ENCODE results near the gene KPNA5.
"Not testable (repeated sequence)": the region's sequence is repeated elsewhere in the genome, so short reads cannot be mapped to it uniquely, and the experiment has no call there.

Gene KPNA5

GRCh38 chr6:116651916-116652315 is 29.1 kb upstream of the KPNA5 start:
- DNase-seq (ENCODE audit: low spot score) (no peak), ATAC-seq (ENCODE audit: low read depth) (no peak)
- no peak overlapping the region for H3K4me3 ChIP-seq (ENCODE audit: severe bottlenecking)
- H3K27ac ChIP-seq (ENCODE audit: poor library complexity, severe bottlenecking) = no peak overlapping the region
- no peaks in the 10 kb centered on the region for H3K27me3 ChIP-seq (ENCODE audit: insufficient read depth, poor library complexity, severe bottlenecking)
- peaks cover 85% of the 10 kb centered on the region for H3K36me3 ChIP-seq (ENCODE audit: low read depth)
- no peaks in the 10 kb centered on the region for H3K4me1 ChIP-seq (ENCODE audit: insufficient read depth, poor library complexity, severe bottlenecking)
- no peaks in the 10 kb centered on the region for H3K9me3 ChIP-seq (ENCODE audit: severe bottlenecking)
- TF ChIP-seq CTCF (IDR thresholded peaks at IDR 0.05; ENCODE audit: poor library complexity, severe bottlenecking) = no peak

GRCh38 chr6:116661594-116661993 is 19.4 kb upstream of the KPNA5 start:
- Histone ChIP-seq H3K27ac (ENCODE audit: poor library complexity, severe bottlenecking) (no peak overlapping the region), H3K27me3 (ENCODE audit: insufficient read depth, poor library complexity, severe bottlenecking) (no peaks in the 10 kb centered on the region), H3K4me3 (ENCODE audit: severe bottlenecking) (no peak overlapping the region), H3K4me1 (ENCODE audit: insufficient read depth, poor library complexity, severe bottlenecking) (peaks cover 16% of the 10 kb centered on the region), H3K36me3 (ENCODE audit: low read depth) (peaks cover 55% of the 10 kb centered on the region), H3K9me3 (ENCODE audit: severe bottlenecking) (no peaks in the 10 kb centered on the region)
- ATAC-seq (ENCODE audit: low read depth) = no peak
- no peak for DNase-seq (ENCODE audit: low spot score)
- no peak for TF ChIP-seq CTCF (IDR thresholded peaks at IDR 0.05; ENCODE audit: poor library complexity, severe bottlenecking)

- no peak for ATAC-seq (ENCODE audit: low read depth)
- peaks cover 22% of the 10 kb centered on the region for H3K4me1 ChIP-seq (ENCODE audit: insufficient read depth, poor library complexity, severe bottlenecking)
- H3K27ac ChIP-seq (ENCODE audit: poor library complexity, severe bottlenecking) = no peak overlapping the region
- no peaks in the 10 kb centered on the region for H3K9me3 ChIP-seq (ENCODE audit: severe bottlenecking)
- no peaks in the 10 kb centered on the region for H3K27me3 ChIP-seq (ENCODE audit: insufficient read depth, poor library complexity, severe bottlenecking)
- H3K4me3 ChIP-seq (ENCODE audit: severe bottlenecking) = no peak overlapping the region
- peaks cover 49% of the 10 kb centered on the region for H3K36me3 ChIP-seq (ENCODE audit: low read depth)
- TF ChIP-seq CTCF (IDR thresholded peaks at IDR 0.05; ENCODE audit: poor library complexity, severe bottlenecking) = no peak
- no peak for DNase-seq (ENCODE audit: low spot score)
Measured at GRCh38 chr6:116662202-116662601, 18.8 kb upstream of the KPNA5 start.

- no peak for DNase-seq (ENCODE audit: low spot score)
- TF ChIP-seq CTCF (IDR thresholded peaks at IDR 0.05; ENCODE audit: poor library complexity, severe bottlenecking) = no peak
- Histone ChIP-seq H3K27ac (ENCODE audit: poor library complexity, severe bottlenecking) (no peak overlapping the region), H3K36me3 (ENCODE audit: low read depth) (peaks cover 39% of the 10 kb centered on the region), H3K9me3 (ENCODE audit: severe bottlenecking) (no peaks in the 10 kb centered on the region), H3K4me3 (ENCODE audit: severe bottlenecking) (no peak overlapping the region), H3K4me1 (ENCODE audit: insufficient read depth, poor library complexity, severe bottlenecking) (peaks cover 24% of the 10 kb centered on the region), H3K27me3 (ENCODE audit: insufficient read depth, poor library complexity, severe bottlenecking) (no peaks in the 10 kb centered on the region)
- ATAC-seq (ENCODE audit: low read depth) = no peak
Measured at GRCh38 chr6:116663308-116663707, 17.7 kb upstream of the KPNA5 start.

- not testable (repeated sequence) for H3K27ac ChIP-seq (ENCODE audit: poor library complexity, severe bottlenecking); H3K27me3 ChIP-seq (ENCODE audit: insufficient read depth, poor library complexity, severe bottlenecking); H3K9me3 ChIP-seq (ENCODE audit: severe bottlenecking); DNase-seq (ENCODE audit: low spot score); ATAC-seq (ENCODE audit: low read depth); H3K4me3 ChIP-seq (ENCODE audit: severe bottlenecking)
- H3K36me3 ChIP-seq (ENCODE audit: low read depth) = peaks cover 31% of the 10 kb centered on the region
- peaks cover 24% of the 10 kb centered on the region for H3K4me1 ChIP-seq (ENCODE audit: insufficient read depth, poor library complexity, severe bottlenecking)
Measured at GRCh38 chr6:116664169-116664568, 16.8 kb upstream of the KPNA5 start.
